ENCODE measurements around the gene METTL1.
"Not testable (repeated sequence)": the region's sequence is repeated elsewhere in the genome, so short reads cannot be mapped to it uniquely, and the experiment has no call there.

The METTL1 gene

GRCh38 chr12:57722716-57723629, 48.9 kb downstream of the METTL1 start:
- Histone ChIP-seq H3K4me3 (ENCODE audit: low read depth, low read length) (no peak overlapping the region), H3K27me3 (ENCODE audit: control insufficient read depth, insufficient read depth, low read length) (peaks cover 48% of the 10 kb centered on the region), H3K9me3 (ENCODE audit: control insufficient read depth, insufficient read depth, low read length) (no peaks in the 10 kb centered on the region), H3K9ac (ENCODE audit: low read depth, low read length) (no peak overlapping the region), H3K4me1 (ENCODE audit: control insufficient read depth, insufficient read depth, low read length) (no peaks in the 10 kb centered on the region), H3K36me3 (ENCODE audit: control insufficient read depth, insufficient read depth, low read length) (peaks cover 5% of the 10 kb centered on the region)

- peaks cover 38% of the 10 kb centered on the region for H3K27me3 ChIP-seq (ENCODE audit: control insufficient read depth, insufficient read depth, low read length)
- H3K4me1 ChIP-seq (ENCODE audit: control insufficient read depth, insufficient read depth, low read length); H3K4me3 ChIP-seq (ENCODE audit: low read depth, low read length); H3K9ac ChIP-seq (ENCODE audit: low read depth, low read length); H3K9me3 ChIP-seq (ENCODE audit: control insufficient read depth, insufficient read depth, low read length); H3K36me3 ChIP-seq (ENCODE audit: control insufficient read depth, insufficient read depth, low read length): not testable (repeated sequence)
Measured at GRCh38 chr12:57721846-57722608, 49.9 kb downstream of the METTL1 start.

- Histone ChIP-seq H3K4me3 (ENCODE audit: low read depth, low read length) (no peak overlapping the region), H3K9me3 (ENCODE audit: control insufficient read depth, insufficient read depth, low read length) (no peaks in the 10 kb centered on the region), H3K9ac (ENCODE audit: low read depth, low read length) (no peak overlapping the region), H3K27me3 (ENCODE audit: control insufficient read depth, insufficient read depth, low read length) (peaks cover 29% of the 10 kb centered on the region), H3K4me1 (ENCODE audit: control insufficient read depth, insufficient read depth, low read length) (no peaks in the 10 kb centered on the region), H3K36me3 (ENCODE audit: control insufficient read depth, insufficient read depth, low read length) (peaks cover 5% of the 10 kb centered on the region)
Measured at GRCh38 chr12:57720606-57721595, 51.0 kb downstream of the METTL1 start.

GRCh38 chr12:57719777-57720605, 51.9 kb downstream of the METTL1 start:
- no peak overlapping the region for H3K4me3 ChIP-seq (ENCODE audit: low read depth, low read length)
- peaks cover 22% of the 10 kb centered on the region for H3K27me3 ChIP-seq (ENCODE audit: control insufficient read depth, insufficient read depth, low read length)
- no peaks in the 10 kb centered on the region for H3K4me1 ChIP-seq (ENCODE audit: control insufficient read depth, insufficient read depth, low read length)
- no peak overlapping the region for H3K9ac ChIP-seq (ENCODE audit: low read depth, low read length)
- H3K9me3 ChIP-seq (ENCODE audit: control insufficient read depth, insufficient read depth, low read length) = no peaks in the 10 kb centered on the region
- peaks cover 8% of the 10 kb centered on the region for H3K36me3 ChIP-seq (ENCODE audit: control insufficient read depth, insufficient read depth, low read length)

- Histone ChIP-seq H3K36me3 (ENCODE audit: control insufficient read depth, insufficient read depth, low read length) (peaks cover 8% of the 10 kb centered on the region), H3K4me1 (ENCODE audit: control insufficient read depth, insufficient read depth, low read length) (no peaks in the 10 kb centered on the region), H3K9ac (ENCODE audit: low read depth, low read length) (no peak overlapping the region), H3K27me3 (ENCODE audit: control insufficient read depth, insufficient read depth, low read length) (peaks cover 11% of the 10 kb centered on the region), H3K9me3 (ENCODE audit: control insufficient read depth, insufficient read depth, low read length) (no peaks in the 10 kb centered on the region), H3K4me3 (ENCODE audit: low read depth, low read length) (no peak overlapping the region)
Measured at GRCh38 chr12:57718641-57719528, 53.0 kb downstream of the METTL1 start.

Data from iPS-15b (cell line).